ENCODE results near the gene IRAK2. TPM values are rescaled to one million over a fixed set of nuclear protein-coding genes. Genes with fewer than 3 reads are reported as not detected.

Gene IRAK2
- total and polyA plus RNA-seq, 8 donors, result 0.45 to 6.2 (median 2.3) TPM; not detected in 1

- WGBS, 5 donors, result 77 to 93% (median 90%) methylated on average over 2 to 5 of the region's 5 CpGs
- TF ChIP-seq POLR2A (IDR thresholded peaks at IDR 0.05), result no peak
- no peak for TF ChIP-seq POLR2AphosphoS5 (IDR thresholded peaks at IDR 0.05)
- no peak for TF ChIP-seq CTCF (IDR thresholded peaks at IDR 0.05)
- TF ChIP-seq EP300 (IDR thresholded peaks at IDR 0.05), result no peak
- Histone ChIP-seq H3K27me3 (no peaks in the 10 kb centered on the region), H3K36me3 (peaks cover 12 to 34% (median 23%) of the 10 kb centered on the region in 4 donors), H3K4me1 (peaks cover 22 to 56% (median 35%) of the 10 kb centered on the region in 4 donors), H3K4me3 (no peak overlapping the region), H3K9me3 (no peaks in the 10 kb centered on the region), H3K27ac (peak overlapping the region in 2 of 5 donors; percentile 73 to 77)
- intact Hi-C loops (cut with DNase I; ENCODE audit: low total_unique reads), result no loop called here
- DNase-seq, result no peak
Measured at GRCh38 chr3:10206166-10206511, 41.4 kb downstream of the IRAK2 start.

- Histone ChIP-seq H3K27ac (no peak overlapping the region), H3K4me3 (no peak overlapping the region), H3K27me3 (no peaks in the 10 kb centered on the region), H3K4me1 (no peaks in the 10 kb centered on the region), H3K9me3 (no peaks in the 10 kb centered on the region), H3K36me3 (peaks cover 6 to 73% (median 59%) of the 10 kb centered on the region in 4 donors)
- TF ChIP-seq POLR2AphosphoS5 (IDR thresholded peaks at IDR 0.05) (no peak), EP300 (IDR thresholded peaks at IDR 0.05) (no peak), POLR2A (IDR thresholded peaks at IDR 0.05) (no peak), CTCF (IDR thresholded peaks at IDR 0.05) (no peak)
- 81 to 88% (median 86%) methylated on average over 9 of the region's 9 CpGs for WGBS, 5 donors
- intact Hi-C loops (cut with DNase I; ENCODE audit: low total_unique reads), result no loop called here
- no peak for DNase-seq
Measured at GRCh38 chr3:10213156-10213792, 48.6 kb downstream of the IRAK2 start.

GRCh38 chr3:10215578-10216368, 51.1 kb downstream of the IRAK2 start:
- TF ChIP-seq EP300 (IDR thresholded peaks at IDR 0.05) (no peak), POLR2A (IDR thresholded peaks at IDR 0.05) (no peak), CTCF (IDR thresholded peaks at IDR 0.05) (no peak)
- Histone ChIP-seq H3K27ac (no peak overlapping the region), H3K4me3 (no peak overlapping the region), H3K36me3 (peaks cover 0 to 60% (median 57%) of the 10 kb centered on the region in 4 donors), H3K9me3 (no peaks in the 10 kb centered on the region), H3K27me3 (no peaks in the 10 kb centered on the region), H3K4me1 (peaks cover 0 to 8% (median 0%) of the 10 kb centered on the region in 4 donors)
- WGBS, 5 donors, result 87 to 93% (median 90%) methylated on average over 6 of the region's 6 CpGs
- intact Hi-C loops (cut with DNase I; ENCODE audit: low total_unique reads), result no loop called here
- no peak for DNase-seq

GRCh38 chr3:10217359-10217758, 52.6 kb downstream of the IRAK2 start:
- TF ChIP-seq EP300 (IDR thresholded peaks at IDR 0.05), result no peak
- TF ChIP-seq POLR2A (IDR thresholded peaks at IDR 0.05), result no peak
- no peak for TF ChIP-seq CTCF (IDR thresholded peaks at IDR 0.05)
- TF ChIP-seq POLR2AphosphoS5 (IDR thresholded peaks at IDR 0.05), result no peak
- Histone ChIP-seq H3K9me3 (no peaks in the 10 kb centered on the region), H3K36me3 (peaks cover 0 to 66% (median 63%) of the 10 kb centered on the region in 4 donors), H3K4me3 (no peak overlapping the region), H3K27ac (no peak overlapping the region), H3K27me3 (no peaks in the 10 kb centered on the region), H3K4me1 (peaks cover 0 to 22% (median 0%) of the 10 kb centered on the region in 4 donors)
- intact Hi-C loops (cut with DNase I; ENCODE audit: low total_unique reads), result no loop called here
- DNase-seq, result no peak
- WGBS, 5 donors, result 64 to 97% (median 93%) methylated on average over 3 of the region's 3 CpGs

Measured in stomach (tissue), 9 donors.